GM12878 (cell line): ENCODE measurements around the gene POC1B. TPM values are rescaled to one million over a fixed set of nuclear protein-coding genes. Genes with fewer than 3 reads are reported as not detected.

ENCODE experiments used
- ATAC-seq: fragments of 200-7000 bp; cut with Tn5 transposase; 3 replicates; pipeline ENCODE4 v1.9.1; 2020; ENCODE audit warnings: mild to moderate bottlenecking, moderate library complexity
- BruUV-seq: library from RNA; stranded (reverse); fragments of 400-500 nt; replicated peaks from 2 replicates; lab custom pipeline; 2021; lab: Mats Ljungman, UMichigan
- CTCF ChIA-PET: fragments of 300-600 bp; sonication (Branson Sonifier 250); formaldehyde crosslinking; extraction: SDS; loops from one replicate; lab custom pipeline; 2021; ENCODE audit warnings: inconsistent platforms; lab: Yijun Ruan, JAX
- POLR2A ChIA-PET: fragments of 350-600 bp; formaldehyde crosslinking; extraction: SDS; loops from one replicate; lab custom pipeline; 2021; ENCODE audit warnings: inconsistent platforms; lab: Charles Lee
- RAD21 ChIA-PET: fragments of 300-600 bp; sonication (Branson Sonifier 250); formaldehyde crosslinking; loops from one replicate; lab custom pipeline; 2023; ENCODE audit warnings: antibody characterized with exemption; ENCODE audit not compliant: unreplicated experiment; lab: Charles Lee
- SMC1A ChIA-PET: fragments of 300-600 bp; sonication (Branson Sonifier 250); formaldehyde crosslinking; loops from one replicate; lab custom pipeline; 2023; ENCODE audit not compliant: unreplicated experiment, uncharacterized antibody; lab: Charles Lee
- DNase-seq: peaks from one replicate; pipeline ENCODE4 v3.0.0-alpha.2; 2011; ENCODE audit warnings: low read depth, low spot score
- FAIRE-seq: peaks from 3 replicates; lab custom pipeline; 2011; peaks lifted over from hg19 to GRCh38; lab: Jason Lieb, UNC
- H2AFZ ChIP-seq: 2 replicates; pipeline ENCODE4 v1.6.0; 2011; ENCODE audit warnings: low read depth, low read length, control low read depth; ENCODE audit not compliant: control insufficient read depth
- H3K27ac ChIP-seq: 2 replicates; pipeline ENCODE4 v1.5.1; 2011; ENCODE audit warnings: control low read depth; ENCODE audit not compliant: control insufficient read depth, insufficient read depth
- H3K27me3 ChIP-seq, 2 experiments: replicated peaks in 1 of 2; 2 replicates each; pipeline versions ENCODE4 v1.6.0 to v1.6.1; 2011; ENCODE audit warnings: low read length in 1 of 2; ENCODE audit not compliant: control insufficient read depth in 2 of 2, insufficient read depth in 2 of 2
- H3K36me3 ChIP-seq, 2 experiments: 2 replicates each; pipeline ENCODE4 v1.5.1; 2011; ENCODE audit warnings: low read length in 1 of 2; ENCODE audit not compliant: control insufficient read depth in 2 of 2, insufficient read depth in 2 of 2
- H3K4me1 ChIP-seq: 2 replicates; pipeline ENCODE4 v1.6.1; 2011; ENCODE audit warnings: mild to moderate bottlenecking, low read length, moderate library complexity, mixed read lengths; ENCODE audit not compliant: control insufficient read depth, insufficient read depth
- H3K4me2 ChIP-seq: 2 replicates; pipeline ENCODE4 v1.6.0; 2011; ENCODE audit warnings: control low read depth; ENCODE audit not compliant: control insufficient read depth, insufficient read depth
- H3K4me3 ChIP-seq: fragments of 200-600 bp; sonication (generic); 2 replicates; pipeline ENCODE4 v1.5.1; 2016
- H3K79me2 ChIP-seq: 2 replicates; pipeline ENCODE4 v1.6.0; 2011; ENCODE audit warnings: low read length; ENCODE audit not compliant: control insufficient read depth, insufficient read depth
- H3K9ac ChIP-seq: 2 replicates; pipeline ENCODE4 v1.8.0; 2011; ENCODE audit warnings: low read length, control low read depth, mixed read lengths; ENCODE audit not compliant: control insufficient read depth, insufficient read depth
- H3K9me3 ChIP-seq: replicated peaks from 3 replicates; pipeline ENCODE4 v1.5.1; 2011; ENCODE audit warnings: mild to moderate bottlenecking, low read length; ENCODE audit not compliant: control insufficient read depth, insufficient read depth
- H4K20me1 ChIP-seq: 2 replicates; pipeline ENCODE4 v1.6.0; 2011; ENCODE audit not compliant: control insufficient read depth, insufficient read depth
- BCL11A ChIP-seq: IDR thresholded peaks from 2 replicates; pipeline ENCODE4 v1.6.1; 2011; ENCODE audit warnings: low read depth, low read length
- BMI1 ChIP-seq: fragments of 450-650 bp; IDR thresholded peaks from 2 replicates; pipeline ENCODE4 v1.6.1; 2016; ENCODE audit warnings: mild to moderate bottlenecking, moderate library complexity, borderline replicate concordance
- CBX5 ChIP-seq: sonication (generic); IDR thresholded peaks from 2 replicates; pipeline ENCODE4 v1.6.1; 2016; ENCODE audit warnings: low read depth, moderate library complexity, mild to moderate bottlenecking, inconsistent platforms
- ESRRA ChIP-seq: IDR thresholded peaks from 2 replicates; pipeline ENCODE4 v1.6.1; 2012; ENCODE audit warnings: mild to moderate bottlenecking, low read length, improper control_type of control experiment
- PAX8 ChIP-seq: fragments of 450-650 bp; IDR thresholded peaks from 2 replicates; pipeline ENCODE4 v1.6.1; 2017; ENCODE audit warnings: mild to moderate bottlenecking, moderate library complexity
- RAD51 ChIP-seq: fragments of 450-650 bp; IDR thresholded peaks from 2 replicates; pipeline ENCODE4 v1.6.1; 2016; ENCODE audit warnings: moderate library complexity, mild to moderate bottlenecking, inconsistent platforms
- RBBP5 ChIP-seq: fragments of 200-600 bp; sonication (generic); conservative IDR thresholded peaks from 2 replicates; pipeline ENCODE4 v1.6.1; 2016
- SREBF2 ChIP-seq: IDR thresholded peaks from 2 replicates; pipeline ENCODE4 v1.6.1; 2012; ENCODE audit warnings: mild to moderate bottlenecking, low read length
- SUPT20H ChIP-seq: IDR thresholded peaks from 2 replicates; pipeline ENCODE4 v1.6.1; 2011; ENCODE audit warnings: low read depth, mild to moderate bottlenecking, low read length, moderate library complexity, borderline replicate concordance; ENCODE audit not compliant: control insufficient read depth
- WGBS: methylation state at CpG from one replicate; pipeline ENCODE4 v1.1.6; 2016; ENCODE audit warnings: low lambda C conversion rate; ENCODE audit not compliant: insufficient replicate concordance, insufficient coverage; ENCODE audit errors: missing lambda C conversion rate; 5-methylcytosine and 5-hydroxymethylcytosine counted together
- in situ Hi-C: fragments of 300-500 bp; cut with MboI; formaldehyde crosslinking; loops from 9 replicates; pipeline ENCODE4 v1.14.3; 2018; ENCODE audit warnings: mixed read lengths
- intact Hi-C: fragments of 100-400 bp; cut with micrococcal nuclease; formaldehyde crosslinking; loops from one replicate; pipeline ENCODE4 v1.14.2; 2022; ENCODE audit not compliant: unreplicated experiment
- polyA plus RNA-seq, 11 experiments: library from polyadenylated mRNA; depleted of rRNA in 4 of 11; unstranded in 6 of 11; stranded (reverse) in 5 of 11; fragments of >200 nt; fragmentation: Nextera tagmentation in 4 of 11; fragmentation: Illumina TruSeq in 1 of 11; extraction: Ambion mirVana in 4 of 11; extraction: Trizol in 1 of 11; gene quantifications; 1 replicate in 1 of 11; 2 replicates in 10 of 11; pipeline versions ENCODE4 v1.2.1 to v1.2.3, GENCODE V29; 2011 to 2016; ENCODE audit warnings: inconsistent platforms in 2 of 11, missing spikeins in 2 of 11, low read depth in 1 of 11
- total RNA-seq, 4 experiments: library from RNA; depleted of rRNA in 3 of 4; stranded (reverse); fragments of >200 nt in 3 of 4; fragmentation: Illumina TruSeq in 1 of 4; extraction: Trizol in 1 of 4; gene quantifications; 2 replicates each; pipeline versions ENCODE4 v1.2.1 to v1.2.3, GENCODE V29; 2013 to 2021
- TF ChIP-seq, protein P1 (sequence below): fragments of 450-650 bp; IDR thresholded peaks from 2 replicates; pipeline ENCODE4 v1.6.1; 2016; ENCODE audit warnings: mild to moderate bottlenecking

The POC1B gene
- total and polyA plus RNA-seq, 10 of the 15 experiments (the other 5 are each of a cell fraction or from before 2014, with no cell fraction given) = 4.4 to 17.8 (median 11.3) TPM

- H3K9me3 ChIP-seq = no peaks in the 10 kb centered on the region
- H3K27me3 ChIP-seq = no peaks in the 10 kb centered on the region
- no peak overlapping the region for H3K4me3 ChIP-seq
- no peaks in the 10 kb centered on the region for H4K20me1 ChIP-seq
- H3K27ac ChIP-seq = no peak overlapping the region
- no peak overlapping the region for H3K4me2 ChIP-seq
- no peak overlapping the region for H2AFZ ChIP-seq
- no peak overlapping the region for H3K9ac ChIP-seq
- WGBS = 40% methylated on average over 3 of the region's 3 CpGs
- ChIA-PET POLR2A (no interaction called here), CTCF (no interaction called here), SMC1A (no interaction called here)
- H3K36me3 ChIP-seq = no peaks in the 10 kb centered on the region
- intact Hi-C loops = no loop called here
- no peaks in the 10 kb centered on the region for H3K79me2 ChIP-seq
- TF ChIP-seq CBX5 (no peak), RBBP5 (no peak), BCL11A (no peak), RAD51 (no peak), SREBF2 (no peak), ESRRA (no peak), BMI1 (no peak), PAX8 (no peak), SUPT20H (no peak)
- TF ChIP-seq, protein P1, sequence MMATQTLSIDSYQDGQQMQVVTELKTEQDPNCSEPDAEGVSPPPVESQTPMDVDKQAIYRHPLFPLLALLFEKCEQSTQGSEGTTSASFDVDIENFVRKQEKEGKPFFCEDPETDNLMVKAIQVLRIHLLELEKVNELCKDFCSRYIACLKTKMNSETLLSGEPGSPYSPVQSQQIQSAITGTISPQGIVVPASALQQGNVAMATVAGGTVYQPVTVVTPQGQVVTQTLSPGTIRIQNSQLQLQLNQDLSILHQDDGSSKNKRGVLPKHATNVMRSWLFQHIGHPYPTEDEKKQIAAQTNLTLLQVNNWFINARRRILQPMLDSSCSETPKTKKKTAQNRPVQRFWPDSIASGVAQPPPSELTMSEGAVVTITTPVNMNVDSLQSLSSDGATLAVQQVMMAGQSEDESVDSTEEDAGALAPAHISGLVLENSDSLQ = no peak
- TF ChIP-seq, all 136 proteins: peak for 0
- ATAC-seq = no peak
- DNase-seq = no peak
- RAD21 ChIA-PET = no interaction called here
- no peak for FAIRE-seq
- no peaks in the 10 kb centered on the region for H3K4me1 ChIP-seq
- no TSS peak for BruUV-seq
- in situ Hi-C loops = no loop called here
Observed at GRCh38 chr12:89390802-89391673, 134.8 kb downstream of the POC1B start.
